CD4-positive, alpha-beta T cell treated with Interleukin-4 for 4 hours (primary cell): ENCODE results near the gene KCNS1.
A peak's percentile ranks its signal among the peaks of the same experiment; 100 is the strongest.

Source experiments
- DNase-seq: peaks from one replicate; pipeline ENCODE4 v3.0.0-alpha.2; 2020

Gene KCNS1

DNA sequence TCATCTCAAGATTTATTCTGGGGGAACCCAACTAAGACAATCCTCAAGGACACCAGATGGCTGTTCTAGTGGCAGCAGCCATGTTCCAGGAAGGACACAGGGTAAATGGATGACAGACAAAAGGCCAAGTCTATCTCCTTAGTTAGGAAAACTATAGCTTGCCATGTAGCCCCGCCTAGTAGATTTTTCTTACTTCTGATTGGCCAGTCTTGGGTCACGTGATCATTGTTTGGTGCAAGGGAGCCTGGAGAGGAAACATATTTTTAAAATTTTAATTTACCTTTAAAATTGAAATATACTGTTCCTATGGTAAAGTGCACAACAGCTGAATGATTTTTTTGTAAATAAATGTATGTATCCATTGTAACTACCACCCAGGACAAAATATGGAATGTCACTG, 4.4 kb upstream of the KCNS1 start:
- no peak for DNase-seq

DNA sequence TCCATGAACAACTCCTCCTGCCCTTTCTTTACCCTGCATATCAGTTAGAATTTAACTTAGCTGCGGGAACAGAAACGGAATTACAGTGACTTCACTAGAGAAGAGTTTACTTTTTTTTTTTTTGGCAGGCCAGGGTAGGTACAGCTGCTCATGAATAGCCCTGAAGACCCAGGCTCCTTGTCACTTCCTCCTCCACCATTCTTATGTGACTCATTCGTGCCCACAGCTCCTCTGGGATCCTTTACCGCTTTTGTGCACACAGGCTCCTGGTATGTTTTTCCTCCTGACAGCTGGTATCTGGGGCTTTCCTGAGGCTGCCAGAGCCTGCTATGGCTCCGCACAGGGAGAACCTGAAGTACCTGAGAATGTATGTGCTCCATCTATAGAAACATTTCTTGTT, 3.9 kb upstream of the KCNS1 start:
- no peak for DNase-seq

DNA sequence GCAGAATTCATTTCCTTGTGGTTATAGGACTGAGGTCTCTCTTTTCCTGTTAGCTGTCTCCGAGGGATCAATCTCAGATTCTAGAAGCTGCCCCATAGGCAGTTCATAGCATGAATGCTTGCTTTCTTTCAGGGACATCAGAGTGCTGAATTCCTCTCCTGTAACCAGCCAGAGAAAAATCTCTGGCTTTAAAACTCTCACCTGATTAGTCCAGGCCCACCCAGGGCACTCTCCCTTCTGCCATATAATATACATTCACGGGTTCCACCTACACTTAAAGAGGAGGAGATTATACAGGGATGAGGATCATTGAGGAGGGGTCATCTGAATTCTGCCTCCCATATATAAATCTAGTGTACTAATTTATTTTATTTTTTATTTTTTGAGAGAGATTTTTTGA, 2.1 kb upstream of the KCNS1 start:
- DNase-seq = no peak

DNA sequence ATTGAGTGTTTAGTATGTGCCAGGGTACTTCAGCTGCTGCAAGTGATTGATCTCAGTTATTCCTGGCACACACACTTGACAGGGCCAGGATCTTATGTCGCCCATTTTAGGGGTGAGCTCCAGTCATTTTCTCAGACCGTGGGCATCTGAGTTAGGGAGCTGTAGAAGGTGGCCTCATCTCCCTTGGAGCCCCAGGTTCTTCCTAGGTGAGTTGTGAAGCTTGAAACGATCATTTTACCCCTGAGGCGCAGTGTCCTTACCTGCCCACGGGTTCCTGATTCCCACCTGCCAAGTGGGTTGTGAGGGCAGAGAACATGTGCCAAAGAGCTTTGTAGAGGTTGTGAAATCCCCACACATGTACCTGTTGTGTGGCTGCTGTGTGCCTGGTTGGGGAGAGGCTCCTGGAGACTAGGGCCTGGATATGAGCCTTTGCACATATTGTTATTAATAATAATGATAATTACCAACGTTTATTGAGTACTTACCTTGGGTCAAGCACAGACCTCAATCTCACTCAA, 465 bp upstream of the KCNS1 start:
- DNase-seq = no peak

DNA sequence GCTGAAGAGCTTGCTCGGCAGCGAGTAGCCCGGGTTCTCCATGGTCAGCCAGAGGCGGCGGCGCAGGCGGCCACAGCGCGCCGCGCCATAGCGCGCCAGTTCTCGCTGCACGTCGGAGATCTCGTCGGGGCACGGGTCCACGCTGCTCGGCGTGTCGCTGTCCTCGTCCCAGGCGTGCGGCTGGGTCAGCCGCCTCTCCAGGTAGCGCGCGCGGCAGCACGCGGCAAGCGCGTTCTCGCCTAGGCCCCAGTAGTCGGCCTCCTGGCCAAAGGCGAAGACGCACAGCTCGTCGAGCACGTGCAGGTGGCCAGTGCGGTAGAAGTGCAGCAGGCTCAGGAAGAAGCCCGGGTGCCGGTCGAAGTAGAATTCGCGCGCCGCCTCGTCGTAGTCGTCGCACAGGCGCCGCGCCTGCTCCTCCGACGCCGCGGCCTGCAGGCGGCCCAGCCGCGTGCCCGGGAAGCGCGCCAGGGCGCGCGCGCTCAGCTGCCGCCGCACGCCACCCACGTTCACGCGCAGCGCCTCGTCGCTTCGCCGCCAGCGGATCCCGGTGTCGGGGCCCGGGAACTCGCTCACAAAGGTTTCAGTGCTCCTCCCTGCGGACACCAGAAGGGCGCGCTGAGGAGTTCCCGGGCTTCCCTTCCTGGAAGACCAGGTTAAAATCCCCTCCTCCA, 2.7 kb downstream of the KCNS1 start:
- DNase-seq = no peak

DNA sequence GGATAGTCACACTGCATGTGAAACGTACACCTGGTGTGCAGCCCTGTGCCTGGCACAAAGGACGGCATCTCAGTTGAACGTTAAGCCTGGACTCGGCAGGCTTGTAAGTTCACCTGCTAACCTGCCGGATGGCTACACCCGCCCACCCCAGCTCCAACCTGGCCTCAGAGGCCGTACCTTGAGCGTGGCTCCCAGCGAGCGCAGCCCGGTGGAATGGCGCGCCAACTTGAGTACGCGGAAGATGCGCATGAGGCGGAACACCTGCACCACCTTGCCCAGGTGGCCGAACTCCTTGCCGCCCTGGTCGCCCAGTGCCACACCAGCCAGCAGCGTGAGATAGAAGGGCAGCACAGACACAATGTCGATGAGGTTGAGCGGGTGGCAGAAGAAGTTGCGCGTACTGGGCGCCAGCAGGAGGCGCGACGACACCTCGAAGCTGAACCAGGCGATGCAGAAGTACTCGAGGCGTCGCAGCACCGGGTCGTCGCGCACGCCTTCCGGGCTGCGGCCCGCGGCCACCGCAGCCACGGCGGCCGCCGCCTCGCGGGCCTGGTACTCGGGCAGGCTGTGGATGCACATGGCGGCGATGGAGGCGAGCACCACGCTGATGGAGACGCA, 3.3 kb downstream of the KCNS1 start:
- peak; percentile 8 for DNase-seq

DNA sequence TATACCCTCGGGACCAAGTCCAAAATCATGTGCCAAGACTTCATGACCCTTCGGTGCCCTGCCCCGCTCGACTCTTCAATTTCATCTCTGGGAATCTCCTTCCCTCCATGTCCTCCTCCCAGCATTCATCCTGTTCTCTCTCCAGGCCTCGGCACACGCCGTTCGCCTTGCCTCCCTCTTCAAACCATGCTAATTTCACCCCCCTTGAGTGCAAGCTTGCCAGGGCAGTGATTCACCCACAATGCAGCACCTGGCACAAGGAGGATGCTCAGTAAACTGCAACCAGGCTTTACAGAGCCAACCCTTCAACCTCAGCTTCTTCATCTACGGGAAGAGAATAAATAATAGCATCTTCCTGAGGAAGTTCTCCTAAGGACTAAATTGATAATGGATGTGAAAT, 4.1 kb downstream of the KCNS1 start:
- no peak for DNase-seq

DNA sequence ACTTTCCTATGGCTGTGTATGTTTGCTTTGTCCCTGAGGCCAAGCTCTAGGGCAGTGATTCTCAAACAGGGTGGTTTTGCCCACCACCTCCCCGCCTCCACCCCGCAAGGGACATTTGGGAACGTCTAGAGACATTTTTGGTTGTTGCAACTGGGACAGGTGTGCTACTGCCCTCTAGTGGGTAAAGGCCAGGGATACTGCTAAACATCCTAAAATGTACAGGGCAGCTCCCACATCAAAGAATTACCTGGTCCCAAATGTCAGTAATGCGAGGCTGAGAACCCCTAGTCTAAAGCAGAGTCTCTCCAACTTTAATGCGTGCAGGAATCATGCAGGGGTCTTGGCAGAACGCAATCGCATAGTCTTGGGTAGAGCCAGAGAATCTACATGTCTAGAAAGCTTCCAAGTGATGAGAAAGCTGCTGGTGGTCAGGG, 5.1 kb downstream of the KCNS1 start:
- peak; percentile 67 for DNase-seq

DNA sequence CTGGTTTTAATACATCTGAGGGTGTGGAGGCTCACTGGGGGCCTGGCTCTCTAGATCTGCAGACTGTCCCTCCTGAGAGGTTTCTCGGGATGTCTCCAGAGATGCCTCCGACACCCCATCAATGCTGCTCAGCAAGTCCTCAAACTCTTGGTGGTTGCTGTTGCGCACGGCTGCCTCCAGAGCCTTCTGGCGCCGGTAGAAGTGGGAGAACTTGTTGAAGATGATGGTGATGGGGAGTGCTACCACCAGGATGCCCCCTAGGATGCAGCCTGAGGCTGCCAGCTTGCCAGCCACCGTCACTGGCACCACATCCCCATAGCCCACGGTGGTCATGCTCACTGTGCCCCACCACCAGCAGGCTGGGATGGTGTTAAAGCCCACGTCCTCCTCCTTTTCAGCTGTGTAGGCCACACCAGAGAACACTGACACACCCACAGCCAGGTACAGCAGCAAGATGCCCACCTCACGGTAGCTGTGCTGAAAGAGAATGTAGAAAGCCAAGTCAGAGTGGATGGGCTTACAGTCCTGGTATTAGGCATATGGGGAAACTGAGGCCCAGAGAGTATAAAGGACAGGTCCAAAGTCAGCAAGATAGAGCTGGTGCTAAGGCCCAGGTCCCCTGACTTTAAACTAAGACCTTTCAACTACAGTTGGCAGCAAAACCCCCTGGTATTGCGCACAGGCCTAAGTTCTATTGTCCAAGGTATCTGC, 5.9 kb downstream of the KCNS1 start:
- DNase-seq = no peak

DNA sequence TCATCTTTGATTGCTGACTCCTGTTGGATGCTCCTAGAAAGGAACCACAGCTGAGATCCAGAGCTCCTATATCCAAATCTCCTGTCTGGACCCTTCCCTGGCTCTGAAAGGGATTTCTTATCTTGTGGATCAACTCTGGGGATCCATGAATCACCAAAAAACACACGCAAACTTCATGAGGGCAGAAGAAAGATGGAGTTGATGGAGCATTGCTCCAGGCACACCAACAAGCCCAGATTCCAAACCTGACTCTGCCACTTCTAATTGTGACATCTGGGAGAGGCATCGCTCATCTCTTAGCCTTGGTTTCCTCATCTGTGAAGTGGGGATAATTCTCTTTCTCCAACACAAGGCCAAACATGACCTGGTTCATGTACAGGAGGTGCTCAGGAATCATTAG, 6.7 kb downstream of the KCNS1 start:
- no peak for DNase-seq

DNA sequence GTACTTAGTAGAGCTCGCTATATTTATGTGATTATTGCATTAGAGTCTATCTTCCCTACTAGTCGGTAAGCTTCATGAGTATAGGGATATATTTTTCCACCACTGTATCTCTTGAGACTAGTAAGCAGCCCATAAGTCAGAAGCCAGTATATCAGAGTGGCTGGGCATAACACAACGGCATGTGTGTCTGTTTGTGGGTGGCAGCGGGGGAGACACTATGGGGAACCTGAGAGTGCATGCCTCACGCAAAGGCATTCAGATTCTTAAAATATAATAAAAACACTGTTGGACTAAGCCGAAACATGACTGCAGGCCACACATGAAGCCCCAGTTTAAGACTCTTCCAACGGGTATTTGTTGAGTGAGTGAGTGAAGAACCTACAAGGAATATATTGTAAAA, 8.0 kb downstream of the KCNS1 start:
- no peak for DNase-seq

DNA sequence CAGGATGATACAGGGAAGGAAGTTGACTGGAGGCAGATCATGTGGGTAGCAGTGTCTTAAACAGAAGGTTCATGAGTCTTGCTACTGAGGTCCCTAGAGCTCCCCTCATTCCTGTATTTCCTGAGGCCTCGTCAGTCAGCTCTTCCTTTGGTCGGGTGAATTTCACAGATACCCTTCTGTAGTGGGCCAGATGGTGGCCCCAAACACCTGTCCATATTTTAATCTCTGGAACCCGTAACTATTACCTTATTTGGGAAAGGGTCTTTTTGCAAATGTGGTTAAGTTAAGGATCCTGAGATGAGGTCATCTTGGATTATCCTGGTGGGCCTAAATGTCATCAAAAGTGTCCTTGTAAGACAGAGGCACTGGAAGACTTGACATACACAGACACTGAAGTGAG, 9.6 kb downstream of the KCNS1 start:
- DNase-seq = no peak

DNA sequence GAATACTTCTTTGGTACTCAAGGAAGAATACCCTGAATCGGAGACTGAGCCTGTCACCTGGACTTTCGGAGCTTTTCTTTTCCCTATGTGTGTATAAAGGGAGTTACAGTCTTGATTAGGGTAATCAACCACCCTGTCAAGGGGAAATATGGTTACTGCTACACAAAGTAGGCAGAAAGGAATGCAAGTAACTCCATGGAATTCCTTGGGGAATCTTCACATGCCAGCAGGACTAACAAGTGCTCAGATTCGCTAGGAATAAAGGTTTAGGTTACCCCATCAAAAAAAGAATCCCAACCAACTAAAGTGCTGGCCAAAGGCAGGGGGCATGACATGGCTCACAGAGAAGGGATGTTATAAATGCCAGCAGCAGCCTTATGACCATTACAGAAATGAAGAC, 10.4 kb downstream of the KCNS1 start:
- no peak for DNase-seq

DNA sequence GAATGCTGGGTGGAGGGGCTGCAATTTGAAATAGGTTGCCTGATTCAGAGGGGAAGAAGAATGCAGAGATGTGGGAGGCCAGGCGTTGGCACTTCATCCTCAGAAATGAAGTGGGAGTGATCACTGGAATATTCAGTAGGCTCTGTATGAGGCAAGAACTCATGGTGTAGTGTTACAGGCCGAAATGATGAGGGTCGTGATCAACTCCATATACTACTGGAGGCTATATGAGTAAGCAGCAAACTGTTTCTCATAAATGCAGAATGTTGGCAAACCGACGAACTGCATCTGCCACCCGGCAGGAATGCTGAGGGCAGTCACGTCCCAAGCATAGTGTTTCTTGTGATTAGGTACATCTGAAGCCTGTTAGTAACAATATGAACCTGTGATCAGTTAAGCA, 12.7 kb downstream of the KCNS1 start:
- no peak for DNase-seq

DNA sequence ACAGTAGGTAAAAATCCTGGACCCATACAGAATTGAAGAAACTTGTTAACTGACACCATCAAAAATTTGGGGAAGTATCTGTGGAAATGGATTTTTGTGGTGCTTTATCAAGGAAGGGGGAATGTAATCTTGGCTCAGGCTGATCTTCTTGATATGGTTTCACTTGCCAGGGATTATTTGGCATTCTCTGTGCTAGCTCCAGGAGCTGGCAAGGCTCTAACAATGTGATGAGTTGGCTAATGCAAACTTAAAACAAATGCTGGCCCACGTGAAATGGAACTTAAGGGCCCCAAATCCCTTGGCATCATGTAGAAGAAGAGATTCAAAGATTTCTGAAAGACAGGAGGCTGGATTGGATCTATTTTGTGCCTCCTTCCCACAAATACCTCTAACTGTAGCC, 13.1 kb downstream of the KCNS1 start:
- no peak for DNase-seq

DNA sequence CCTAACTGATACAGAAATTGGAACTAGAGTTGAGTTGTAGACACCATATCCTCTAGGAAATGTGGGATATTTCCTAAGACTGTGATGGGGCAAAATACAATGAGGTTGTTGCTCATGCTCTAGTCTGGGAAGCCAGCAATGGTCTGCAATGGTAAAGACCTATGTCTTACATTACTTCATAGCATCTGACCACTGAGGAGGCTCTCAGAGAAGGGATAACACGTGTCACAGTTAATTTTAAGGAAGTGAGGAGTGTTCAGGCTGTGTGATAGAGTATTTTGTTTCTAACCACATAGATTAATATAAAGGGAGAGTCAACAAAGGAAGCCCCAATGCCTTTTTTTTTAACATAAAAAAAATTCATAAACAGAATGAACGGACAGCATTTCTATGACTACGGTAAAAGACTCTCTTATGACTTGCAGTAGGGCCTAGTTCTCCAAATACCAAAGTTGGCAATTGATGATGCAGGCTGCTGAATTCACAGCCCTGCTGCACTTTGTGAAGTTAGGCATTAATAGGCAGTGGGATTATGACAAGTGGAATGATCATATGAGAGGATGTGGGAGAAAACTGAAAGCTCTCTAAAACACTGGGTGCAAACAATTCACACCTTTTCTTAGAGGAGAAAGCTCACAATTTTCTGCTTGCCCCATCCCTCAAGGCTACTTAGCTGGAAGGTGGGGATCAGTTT, 13.7 kb downstream of the KCNS1 start:
- DNase-seq = no peak

DNA sequence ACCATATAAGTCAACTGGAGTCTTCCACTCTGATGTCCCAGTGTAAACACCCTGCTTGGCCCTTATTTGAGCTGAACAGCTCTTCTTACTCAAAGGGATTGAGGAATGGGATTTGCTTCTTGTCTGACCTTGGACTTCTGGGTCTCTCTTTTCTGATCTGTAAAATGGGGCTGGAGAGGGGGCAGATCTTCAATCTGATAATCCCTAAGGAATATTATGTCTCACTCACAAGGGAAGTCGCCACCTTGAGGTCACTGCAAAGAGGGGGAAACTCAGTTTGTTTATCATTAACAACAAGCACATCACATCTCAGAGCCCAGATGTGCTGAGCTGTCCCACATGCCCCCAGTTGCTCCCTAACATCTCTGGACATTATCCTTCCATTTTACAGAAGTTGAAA, 15.1 kb downstream of the KCNS1 start:
- DNase-seq = no peak

DNA sequence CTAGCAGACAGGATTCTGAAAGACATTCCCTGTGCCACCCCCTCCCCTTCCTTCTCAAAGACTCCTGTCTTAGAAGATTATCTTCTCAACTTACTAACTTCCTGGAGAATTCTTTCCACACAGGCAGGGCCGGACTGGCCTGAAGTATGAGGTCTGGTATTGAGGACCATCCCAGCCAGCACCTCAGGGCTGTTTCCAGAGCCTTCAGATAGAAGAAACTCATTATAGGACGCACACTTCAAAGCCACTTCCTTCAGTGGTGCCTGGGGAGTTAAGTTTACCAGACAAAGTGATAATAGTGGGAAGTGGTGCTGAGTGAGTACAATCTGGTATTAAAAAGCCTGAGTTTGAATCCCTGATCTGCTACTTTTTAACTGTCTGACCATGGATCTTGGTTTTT, 15.6 kb downstream of the KCNS1 start:
- no peak for DNase-seq

DNA sequence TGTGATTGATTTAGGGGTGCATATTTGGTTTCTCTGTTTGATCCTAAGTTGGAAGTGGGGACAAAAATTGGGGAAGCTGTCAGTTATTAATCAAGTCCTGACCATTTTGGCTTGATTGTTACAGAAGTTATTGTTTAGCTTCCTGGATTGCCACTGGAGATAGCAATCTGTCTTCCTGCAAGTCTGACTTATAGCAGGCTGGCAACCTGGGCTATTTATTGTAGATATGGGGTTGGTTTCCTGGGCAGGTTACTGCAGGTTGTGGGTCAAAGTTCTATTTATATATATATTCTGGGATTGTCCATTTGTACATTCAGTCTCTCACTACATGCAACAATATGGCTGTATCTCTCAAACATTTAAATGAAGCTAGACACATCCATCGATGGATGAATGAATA, 17.8 kb downstream of the KCNS1 start:
- no peak for DNase-seq

DNA sequence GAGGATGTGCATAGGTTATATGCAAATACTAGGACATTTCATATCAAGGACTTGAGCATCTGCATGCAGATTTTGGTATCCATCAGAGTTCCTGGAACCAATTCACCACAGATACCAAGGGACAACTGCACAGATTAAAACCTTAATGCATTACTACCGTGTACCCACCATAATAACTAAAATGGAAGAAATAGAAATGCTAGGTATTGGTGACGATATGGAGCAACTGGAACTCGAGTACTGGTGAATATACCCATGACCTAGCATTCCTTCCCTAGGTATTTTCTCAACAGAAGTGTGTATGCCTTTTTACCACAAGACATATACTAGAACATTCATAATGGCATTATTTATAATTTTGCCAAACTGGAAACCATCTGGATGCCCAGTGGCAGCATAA, 18.5 kb downstream of the KCNS1 start:
- no peak for DNase-seq

DNA sequence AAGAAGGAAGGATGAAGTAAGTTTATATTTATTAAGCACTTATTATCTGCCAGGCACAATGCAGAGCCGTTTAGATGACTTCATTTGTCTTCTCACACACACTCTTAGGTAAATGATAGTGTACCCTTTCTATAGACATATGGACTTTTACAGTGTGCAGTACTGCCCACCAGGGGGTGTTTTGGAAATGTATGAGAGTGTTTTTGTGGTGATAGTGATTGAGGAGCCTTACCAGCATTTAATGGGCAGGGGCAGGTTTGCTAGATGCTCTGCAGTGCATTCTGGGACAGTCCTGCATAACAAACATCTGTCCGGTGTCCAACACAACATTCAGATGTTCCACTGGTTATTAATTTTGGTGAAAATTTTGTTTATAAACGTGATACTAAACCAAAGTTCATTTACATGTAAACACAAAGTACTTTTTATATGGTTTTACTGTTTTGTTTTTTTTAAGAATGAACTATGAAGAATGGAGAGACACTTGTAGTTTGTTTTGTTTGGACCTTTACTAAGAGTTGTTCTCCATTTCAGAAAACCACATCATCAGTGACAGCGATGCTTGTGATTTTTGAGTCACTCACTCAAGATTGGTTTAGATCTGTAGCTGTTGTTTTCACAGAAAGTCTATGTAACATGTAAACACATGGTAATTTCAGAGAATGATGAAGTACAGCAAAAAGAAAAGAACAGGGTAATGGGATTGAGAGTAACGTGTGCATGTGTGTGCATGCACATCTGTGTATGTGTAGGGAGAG, 19.9 kb downstream of the KCNS1 start:
- DNase-seq = no peak

DNA sequence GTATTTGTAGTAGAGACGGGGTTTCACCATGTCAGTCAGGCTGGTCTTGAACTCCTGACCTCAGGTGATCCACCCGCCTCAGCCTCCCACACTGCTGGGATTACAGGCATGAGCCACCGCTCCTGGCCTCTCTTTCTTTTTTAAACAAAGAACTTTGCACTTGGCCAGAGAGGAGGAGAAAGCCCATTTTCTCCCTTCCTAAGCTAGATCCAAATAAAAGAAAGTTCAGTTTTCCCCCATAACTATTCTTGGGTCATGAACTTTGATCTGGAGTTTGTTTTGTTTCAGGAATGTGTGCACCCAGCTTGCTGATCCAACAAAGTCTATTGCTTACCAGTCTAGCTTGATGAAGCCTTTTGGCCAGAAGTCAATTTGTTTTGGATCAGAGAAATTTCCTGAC, 23.4 kb downstream of the KCNS1 start:
- no peak for DNase-seq

DNA sequence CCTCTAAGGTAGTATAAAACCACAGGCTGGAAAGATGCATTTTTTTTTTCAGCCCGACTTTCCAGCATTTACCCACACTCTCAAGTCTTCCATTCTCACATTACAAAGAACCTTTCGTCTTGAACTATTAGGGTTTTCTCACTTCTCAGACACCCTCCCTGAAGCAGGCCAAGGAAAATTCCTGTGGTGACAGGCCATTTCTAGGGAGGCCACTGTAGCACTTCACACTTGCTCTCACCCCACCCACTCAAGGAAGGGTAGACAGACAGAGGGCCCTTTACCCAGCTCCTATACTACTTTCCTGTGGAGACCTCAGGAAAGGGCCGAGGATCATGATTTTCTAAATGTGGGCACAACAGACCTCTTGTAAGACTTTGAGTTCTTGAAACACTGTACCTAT, 27.7 kb downstream of the KCNS1 start:
- no peak for DNase-seq
